GM19035 (cell line): Measurements from ENCODE around the gene SERPINA4.
"Not testable (repeated sequence)": the region's sequence is repeated elsewhere in the genome, so short reads cannot be mapped to it uniquely, and the experiment has no call there.

Experiments
- ATAC-seq: cut with Tn5 transposase; IDR thresholded peaks from one replicate; pipeline ENCODE4 v1.9.1; 2021; ENCODE audit not compliant: unreplicated experiment

SERPINA4 gene

DNA sequence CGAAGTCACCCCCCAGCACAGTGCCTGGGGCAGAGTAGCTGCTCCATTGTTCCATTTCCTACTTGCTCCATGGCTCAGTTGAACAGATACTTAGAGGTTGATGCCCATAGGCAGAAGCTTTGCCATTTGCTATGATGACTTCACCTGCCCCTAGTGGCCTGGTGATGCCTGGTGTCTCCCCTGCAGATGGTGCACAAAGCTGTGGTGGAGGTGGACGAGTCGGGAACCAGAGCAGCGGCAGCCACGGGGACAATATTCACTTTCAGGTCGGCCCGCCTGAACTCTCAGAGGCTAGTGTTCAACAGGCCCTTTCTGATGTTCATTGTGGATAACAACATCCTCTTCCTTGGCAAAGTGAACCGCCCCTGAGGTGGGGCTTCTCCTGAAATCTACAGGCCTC, 30.6 kb downstream of the SERPINA4 start:
- ATAC-seq, result no peak

- no peak for ATAC-seq
Observed at GRCh38 chr14:94592457-94592856, 31.2 kb downstream of the SERPINA4 start.

GRCh38 chr14:94593376-94593748, 32.1 kb downstream of the SERPINA4 start:
- no peak for ATAC-seq

DNA sequence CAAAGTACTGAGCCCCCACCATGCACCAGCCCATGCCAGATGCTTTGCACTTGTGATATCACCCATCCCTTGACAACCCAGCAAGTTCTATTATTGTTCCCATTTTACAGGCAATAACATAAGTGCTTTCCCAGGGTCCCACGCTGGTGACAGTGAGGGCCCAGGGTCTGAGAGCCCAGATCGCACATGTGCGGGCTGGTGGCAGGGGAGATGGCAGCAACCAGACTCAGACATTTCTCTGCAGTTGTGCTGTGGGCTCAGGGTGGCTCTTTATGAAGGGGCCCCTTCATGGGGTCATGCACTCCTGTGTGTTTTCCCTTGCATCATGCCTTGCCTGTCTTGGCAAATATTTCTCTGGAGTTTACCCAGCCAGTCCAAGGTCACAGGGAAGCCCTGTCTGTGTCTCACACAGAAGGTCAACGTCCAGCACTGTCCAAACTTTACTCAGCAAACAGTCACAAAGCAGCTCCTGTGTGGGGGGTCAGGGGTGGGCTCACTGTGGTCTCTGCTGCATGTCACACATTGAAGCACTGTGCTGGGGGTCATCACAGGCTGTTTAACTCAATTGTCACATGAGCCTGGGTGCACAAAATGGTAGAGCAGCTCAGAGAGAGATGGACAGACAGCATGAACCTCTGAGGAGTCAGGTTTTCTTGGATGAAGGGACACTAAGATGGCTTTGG, 32.6 kb downstream of the SERPINA4 start:
- no peak for ATAC-seq

GRCh38 chr14:94594441-94594840, 33.2 kb downstream of the SERPINA4 start:
- ATAC-seq, result no peak

- ATAC-seq, result no peak
Observed at GRCh38 chr14:94595912-94596311, 34.7 kb downstream of the SERPINA4 start.

DNA sequence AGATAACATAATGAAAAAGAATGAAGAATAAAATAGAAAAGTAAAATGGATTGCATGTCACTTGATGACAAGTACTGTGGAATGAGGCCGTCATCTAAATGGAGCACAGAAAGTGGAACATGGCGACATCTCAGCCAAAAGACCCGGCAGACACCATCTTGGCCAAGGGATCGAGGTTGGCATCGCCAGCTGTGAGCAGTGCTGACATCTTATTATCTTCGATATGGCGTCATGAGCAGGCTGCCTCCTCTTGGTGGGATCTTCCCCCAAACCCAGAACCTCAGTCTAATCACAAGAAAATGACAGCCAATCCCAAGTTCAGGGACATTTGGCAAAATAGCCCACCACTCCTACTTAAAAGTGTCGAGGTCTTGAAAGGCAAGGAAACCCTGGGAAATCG, 35.1 kb downstream of the SERPINA4 start:
- no peak for ATAC-seq

DNA sequence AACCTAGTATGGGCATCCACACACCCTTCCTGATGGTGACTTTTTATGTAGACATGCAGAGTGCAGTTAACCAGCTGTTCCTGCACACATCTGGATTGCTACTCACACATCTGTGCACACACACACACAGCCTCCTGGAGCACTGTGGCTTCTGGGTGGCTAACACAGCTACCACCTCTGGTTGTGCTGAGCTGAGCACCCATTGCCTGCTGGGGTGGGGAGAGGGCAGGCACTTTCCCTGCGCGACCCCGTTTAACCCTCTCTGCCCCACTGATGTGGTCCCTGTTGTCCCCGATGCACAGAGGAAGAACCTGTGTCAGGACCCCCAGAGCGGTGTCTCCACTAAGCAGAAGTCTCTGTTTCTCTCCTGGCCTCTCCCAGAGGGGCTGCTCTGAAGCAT, 36.5 kb downstream of the SERPINA4 start:
- no peak for ATAC-seq

GRCh38 chr14:94598506-94598815, 37.2 kb downstream of the SERPINA4 start:
- ATAC-seq, result no peak

- no peak for ATAC-seq
Observed at GRCh38 chr14:94598816-94599655, 37.8 kb downstream of the SERPINA4 start.

DNA sequence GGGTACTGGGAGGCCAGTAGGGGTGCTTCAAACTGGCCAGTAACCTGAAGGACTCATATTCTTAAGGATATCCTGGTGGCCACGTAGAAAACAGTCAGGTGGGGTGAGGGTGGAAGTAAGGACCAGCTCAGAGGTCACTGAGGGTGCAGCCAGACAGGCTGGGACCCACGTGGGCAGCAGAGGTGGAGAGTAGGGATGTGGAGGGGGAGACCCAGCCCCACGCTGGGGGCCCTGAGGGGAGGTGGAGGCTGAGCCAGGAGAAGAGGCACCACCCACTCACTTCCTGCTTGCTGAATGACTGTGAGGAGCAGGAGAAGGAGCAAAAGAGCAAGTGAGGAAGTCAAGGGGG, 38.4 kb downstream of the SERPINA4 start:
- no peak for ATAC-seq

- ATAC-seq, result no peak
Observed at GRCh38 chr14:94600148-94600545, 38.9 kb downstream of the SERPINA4 start.

DNA sequence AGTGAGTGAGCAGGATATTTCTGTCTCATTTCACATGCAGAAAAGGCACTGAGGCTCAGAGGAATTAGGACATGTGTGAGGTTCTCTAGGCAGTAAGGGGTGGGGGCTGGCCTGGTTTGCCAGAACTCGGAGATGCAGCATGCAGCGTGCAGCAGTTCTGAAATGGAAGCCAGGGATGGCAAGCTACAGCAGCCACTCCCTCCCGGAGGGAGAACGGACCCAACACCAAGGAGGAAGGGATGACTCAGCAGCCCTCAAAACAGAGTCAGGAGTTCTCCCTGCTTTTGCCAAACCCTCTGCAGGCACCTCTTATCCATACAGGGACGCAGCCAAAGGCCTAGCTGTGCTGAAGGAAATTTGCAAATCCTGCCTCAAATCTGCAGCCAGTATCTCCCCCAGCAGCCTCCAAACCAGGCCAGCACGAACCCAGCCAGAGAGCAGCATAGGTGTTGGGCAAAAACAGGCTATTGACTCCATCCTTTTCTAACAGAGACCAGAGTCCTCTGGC, 40.7 kb downstream of the SERPINA4 start:
- ATAC-seq, result no peak

- no peak for ATAC-seq
Observed at GRCh38 chr14:94602722-94603121, 41.5 kb downstream of the SERPINA4 start.

DNA sequence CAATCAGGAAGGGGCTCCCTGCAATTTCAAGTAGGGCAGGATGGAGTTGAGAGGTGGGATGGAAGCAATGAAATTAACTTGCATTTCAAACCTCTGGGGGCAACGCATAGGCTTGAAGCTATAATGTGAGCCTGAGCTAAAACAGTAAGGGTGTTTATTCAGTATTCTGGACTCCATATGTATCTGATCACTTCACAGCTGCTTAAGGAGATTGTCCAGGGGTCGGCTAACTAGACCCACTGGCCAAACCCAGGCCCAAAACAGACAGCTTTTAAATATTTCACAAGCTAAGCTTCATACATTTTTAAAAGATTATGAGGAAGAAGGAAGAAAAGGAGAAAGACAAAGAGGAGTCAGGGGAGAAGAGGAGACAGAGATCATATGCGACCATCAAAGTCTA, 44.1 kb downstream of the SERPINA4 start:
- no peak for ATAC-seq

DNA sequence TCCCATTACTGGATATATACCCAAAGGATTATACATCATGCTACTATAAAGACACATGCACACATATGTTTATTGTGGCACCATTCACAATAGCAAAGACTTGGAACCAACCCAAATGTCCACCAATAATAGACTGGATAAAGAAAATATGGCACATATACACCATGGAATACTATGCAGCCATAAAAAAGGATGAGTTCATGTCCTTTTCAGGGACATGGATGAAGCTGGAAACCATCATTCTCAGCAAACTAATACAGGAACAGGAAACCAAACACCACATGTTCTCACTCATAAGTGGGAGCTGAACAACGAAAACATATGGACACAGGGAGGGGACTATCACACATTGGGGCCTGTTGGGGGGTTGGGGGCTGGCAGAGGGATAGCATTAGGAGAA, 47.7 kb downstream of the SERPINA4 start:
- not testable (repeated sequence) for ATAC-seq

DNA sequence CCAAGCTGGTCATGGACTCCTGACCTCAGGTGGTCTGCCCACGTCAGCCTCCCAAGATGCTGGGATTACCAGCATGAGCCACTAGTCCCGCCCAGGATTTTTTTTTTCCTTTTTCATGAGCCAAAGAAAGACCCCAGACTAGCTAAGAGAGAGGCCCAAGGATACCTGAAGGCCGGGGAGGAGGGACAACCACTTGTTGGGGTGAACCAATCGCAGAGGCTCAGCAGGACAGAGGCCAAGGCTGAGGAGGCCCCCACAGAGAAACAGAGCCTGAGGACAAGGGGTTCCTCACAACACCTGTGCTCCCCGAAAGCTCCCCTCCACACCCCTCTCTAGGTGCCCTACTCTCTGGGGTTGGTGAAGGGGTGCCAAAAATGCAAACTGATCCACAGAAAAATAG, 49.9 kb downstream of the SERPINA4 start:
- ATAC-seq, result no peak

DNA sequence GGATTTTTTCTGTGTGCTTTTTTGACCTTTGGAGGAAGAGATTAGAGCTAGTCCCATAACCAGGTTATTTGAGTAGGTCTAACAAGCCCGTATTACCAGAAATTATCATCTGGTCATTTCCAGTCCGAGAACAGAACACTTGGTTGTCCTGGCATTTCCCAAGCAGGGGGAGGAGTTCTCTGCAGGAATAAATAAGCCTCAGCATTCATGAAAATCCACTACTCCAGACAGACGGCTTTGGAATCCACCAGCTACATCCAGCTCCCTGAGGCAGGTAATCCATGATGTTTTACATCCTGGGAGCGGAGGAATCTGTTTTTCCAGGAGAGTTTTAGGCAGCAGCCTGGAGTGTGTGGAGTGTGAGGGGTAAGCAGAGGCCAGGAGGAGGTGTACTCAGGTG, 50.9 kb downstream of the SERPINA4 start, which contains the start of gene SERPINA3:
Gene SERPINA3 (plus strand): TSS at position 218 of the 400 bp plus-strand sequence. CDS start 2,051 bp downstream, outside the sequence.
- ATAC-seq, result no peak

DNA sequence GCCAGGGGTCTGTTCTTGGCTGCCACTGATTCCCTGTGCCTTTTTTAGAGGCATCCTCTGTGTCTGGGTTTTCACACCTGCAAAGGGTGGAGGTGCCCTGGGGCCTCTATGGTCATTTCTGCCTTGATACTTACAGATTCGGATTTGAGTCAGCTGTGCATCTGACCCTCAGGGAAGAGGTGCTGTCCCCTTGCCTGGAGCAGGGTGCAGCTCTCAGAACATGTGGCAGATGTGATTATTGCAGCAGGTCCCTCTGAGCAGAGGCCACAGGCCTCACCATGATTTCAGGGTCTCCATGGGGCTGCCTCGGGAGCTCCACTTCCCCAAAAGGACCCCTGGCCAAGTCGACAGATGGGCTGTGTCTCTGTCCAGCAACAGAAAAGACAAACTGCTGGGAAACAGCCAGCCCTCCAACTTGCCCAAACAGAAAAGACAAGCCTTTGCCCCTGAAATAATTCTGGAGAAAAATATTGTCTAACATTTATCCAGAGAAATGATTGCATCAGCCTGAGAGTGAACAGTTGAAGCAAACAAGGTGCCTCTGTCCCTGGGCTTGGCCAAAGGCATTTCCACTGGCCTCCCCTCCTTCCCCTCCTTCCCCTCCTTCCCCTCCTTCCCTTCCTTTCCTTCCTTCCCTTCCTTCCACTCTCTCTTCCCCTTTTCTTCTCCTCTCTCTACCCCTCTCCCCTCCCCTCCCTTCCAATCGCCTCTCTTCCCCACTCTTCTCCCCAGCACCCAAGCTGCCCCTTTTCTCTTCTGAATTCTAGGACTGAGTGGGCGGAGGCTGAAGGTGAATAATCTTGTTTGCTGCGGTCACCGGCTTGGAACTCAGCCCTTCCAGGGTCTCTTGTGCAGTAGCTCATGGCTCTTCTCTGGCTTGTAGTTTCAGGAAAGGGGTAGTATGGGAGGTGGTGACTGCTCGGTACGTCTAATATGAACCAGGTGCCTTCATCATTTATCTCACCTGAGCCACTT, 51.6 kb downstream of the SERPINA4 start:
- no peak for ATAC-seq

- ATAC-seq, result no peak
Observed at GRCh38 chr14:94613720-94614644, 52.7 kb downstream of the SERPINA4 start.
